Measurements from ENCODE around the gene TMEM271. TPM values are rescaled to one million over a fixed set of nuclear protein-coding genes. Genes with fewer than 3 reads are reported as not detected.

The TMEM271 gene
- total RNA-seq, 2 donors from 2014 or later = not detected

DNA sequence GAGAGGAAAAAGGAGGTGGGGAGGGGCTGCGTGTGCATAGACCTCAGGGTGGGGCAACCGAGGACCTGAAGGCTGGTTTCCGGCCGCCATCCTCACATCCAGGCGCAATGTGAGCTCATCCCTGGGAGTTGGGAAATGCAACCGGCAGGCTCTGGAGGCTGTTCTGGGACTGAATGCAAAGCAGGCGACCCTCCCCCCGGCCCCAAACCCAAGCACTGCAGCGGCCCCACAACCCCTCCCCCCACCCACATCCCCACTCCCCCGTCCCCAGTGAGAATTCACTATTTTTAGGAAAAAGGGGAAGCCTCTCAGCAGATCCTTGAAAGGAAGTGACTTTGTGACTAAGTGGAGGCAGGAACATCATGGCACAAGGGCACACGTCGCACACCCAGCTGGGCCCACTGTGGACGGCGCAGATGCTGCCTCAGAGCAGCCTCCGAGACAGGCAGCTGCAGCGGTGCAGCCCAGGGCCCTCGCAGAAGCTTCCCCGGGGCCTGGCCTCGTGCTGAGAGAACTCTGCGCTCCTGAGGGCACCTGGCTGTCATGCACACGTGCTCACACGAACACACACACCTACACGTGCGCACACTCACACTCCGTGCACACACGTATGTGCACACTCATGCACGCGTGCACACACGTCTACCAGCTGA lies 47.9 kb upstream of the TMEM271 start:
- Mint-ChIP-seq H3K36me3 (ENCODE audit: low read depth) (no peaks in the 10 kb centered on the region), H3K27ac (no peak overlapping the region), H3K9me3 (no peaks in the 10 kb centered on the region), H3K27me3 (ENCODE audit: insufficient read depth) (peaks cover 3% of the 10 kb centered on the region), H3K4me1 (no peaks in the 10 kb centered on the region), H3K4me3 (no peak overlapping the region)
- TF ChIP-seq, protein P1, sequence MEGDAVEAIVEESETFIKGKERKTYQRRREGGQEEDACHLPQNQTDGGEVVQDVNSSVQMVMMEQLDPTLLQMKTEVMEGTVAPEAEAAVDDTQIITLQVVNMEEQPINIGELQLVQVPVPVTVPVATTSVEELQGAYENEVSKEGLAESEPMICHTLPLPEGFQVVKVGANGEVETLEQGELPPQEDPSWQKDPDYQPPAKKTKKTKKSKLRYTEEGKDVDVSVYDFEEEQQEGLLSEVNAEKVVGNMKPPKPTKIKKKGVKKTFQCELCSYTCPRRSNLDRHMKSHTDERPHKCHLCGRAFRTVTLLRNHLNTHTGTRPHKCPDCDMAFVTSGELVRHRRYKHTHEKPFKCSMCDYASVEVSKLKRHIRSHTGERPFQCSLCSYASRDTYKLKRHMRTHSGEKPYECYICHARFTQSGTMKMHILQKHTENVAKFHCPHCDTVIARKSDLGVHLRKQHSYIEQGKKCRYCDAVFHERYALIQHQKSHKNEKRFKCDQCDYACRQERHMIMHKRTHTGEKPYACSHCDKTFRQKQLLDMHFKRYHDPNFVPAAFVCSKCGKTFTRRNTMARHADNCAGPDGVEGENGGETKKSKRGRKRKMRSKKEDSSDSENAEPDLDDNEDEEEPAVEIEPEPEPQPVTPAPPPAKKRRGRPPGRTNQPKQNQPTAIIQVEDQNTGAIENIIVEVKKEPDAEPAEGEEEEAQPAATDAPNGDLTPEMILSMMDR (conservative IDR thresholded peaks at IDR 0.05) = no peak
- H3K27me3 ChIP-seq (ENCODE audit: control insufficient read depth, insufficient read depth, low read length, poor library complexity, severe bottlenecking) = peaks cover 5% of the 10 kb centered on the region
- peaks cover 3% of the 10 kb centered on the region for H3K4me1 ChIP-seq (ENCODE audit: control insufficient read depth, insufficient read depth, low read length)
- no peak overlapping the region for H3K9ac ChIP-seq (ENCODE audit: extremely low read depth, low read length, poor library complexity, severe bottlenecking)
- peak; percentile 43 for DNase-seq
- no peaks in the 10 kb centered on the region for H3K9me3 ChIP-seq (ENCODE audit: control insufficient read depth, low read length)
- no peaks in the 10 kb centered on the region for H3K36me3 ChIP-seq (ENCODE audit: control insufficient read depth, insufficient read depth, low read length)
- WGBS, 2 experiments (ENCODE audit: insufficient coverage in 1 of 2, insufficient read length in 1 of 2) = 88 to 91% methylated on average over 19 to 27 of the region's 29 CpGs
- H3K27ac ChIP-seq (ENCODE audit: low read depth, low read length) = no peak overlapping the region
- no peak overlapping the region for H3K4me3 ChIP-seq (ENCODE audit: low read length)

DNA sequence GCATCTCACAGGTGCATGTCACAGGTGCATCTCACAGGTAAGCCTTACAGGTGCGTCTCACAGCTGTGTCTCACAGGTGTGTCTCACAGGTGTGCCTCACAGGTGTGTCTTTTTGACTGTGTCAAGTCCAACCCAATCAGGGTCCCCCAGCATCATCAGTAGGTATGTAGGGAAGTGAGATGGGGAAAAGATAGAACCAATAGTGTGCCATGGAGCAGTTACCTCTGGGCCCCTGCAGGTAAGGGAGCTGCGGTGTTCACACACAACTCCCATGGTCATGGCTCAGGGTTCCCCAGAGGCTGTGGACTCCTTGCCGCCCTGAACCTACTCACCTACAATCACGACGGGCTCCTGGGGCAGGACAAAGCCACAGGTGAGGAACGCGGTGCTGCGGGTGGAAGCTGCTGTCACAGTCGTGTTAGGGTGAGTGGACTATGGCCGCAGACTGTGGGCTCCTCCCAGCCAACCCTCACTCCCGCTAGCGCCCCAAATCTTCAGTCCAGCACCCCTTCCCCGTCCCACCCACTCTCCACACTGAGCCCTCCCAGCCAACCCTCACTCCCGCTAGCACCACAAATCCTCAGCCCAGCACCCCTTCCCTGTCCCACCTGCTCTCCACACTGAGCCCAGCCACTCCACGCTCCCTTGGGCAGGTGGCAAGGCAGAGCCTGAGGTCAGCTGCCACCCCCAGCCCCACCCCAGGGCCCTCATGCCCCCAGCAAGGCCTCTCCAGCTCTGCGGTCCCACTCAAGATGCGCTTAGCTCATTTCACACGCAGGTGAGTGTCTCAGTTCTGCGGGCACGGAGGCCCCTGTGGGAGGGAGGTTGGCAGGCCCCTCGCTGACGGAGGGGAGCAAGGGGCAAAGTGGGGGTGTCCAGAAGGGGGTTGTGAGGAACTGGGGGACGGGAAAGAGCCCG lies 47.2 kb upstream of the TMEM271 start:
- 92 to 93% methylated on average over 13 to 24 of the region's 24 CpGs for WGBS, 2 experiments (ENCODE audit: insufficient coverage in 1 of 2, insufficient read length in 1 of 2)
- H3K9me3 Mint-ChIP-seq = no peaks in the 10 kb centered on the region
- Histone ChIP-seq H3K9me3 (ENCODE audit: control insufficient read depth, low read length) (no peaks in the 10 kb centered on the region), H3K27ac (ENCODE audit: low read depth, low read length) (no peak overlapping the region), H3K36me3 (ENCODE audit: control insufficient read depth, insufficient read depth, low read length) (no peaks in the 10 kb centered on the region), H3K9ac (ENCODE audit: extremely low read depth, low read length, poor library complexity, severe bottlenecking) (no peak overlapping the region), H3K4me3 (ENCODE audit: low read length) (no peak overlapping the region), H3K27me3 (ENCODE audit: control insufficient read depth, insufficient read depth, low read length, poor library complexity, severe bottlenecking) (peaks cover 5% of the 10 kb centered on the region), H3K4me1 (ENCODE audit: control insufficient read depth, insufficient read depth, low read length) (peaks cover 3% of the 10 kb centered on the region)
- DNase-seq = peak; percentile 31
- peaks cover 3% of the 10 kb centered on the region for H3K27me3 Mint-ChIP-seq (ENCODE audit: insufficient read depth)
- no peaks in the 10 kb centered on the region for H3K4me1 Mint-ChIP-seq
- TF ChIP-seq, protein P1 (conservative IDR thresholded peaks at IDR 0.05) = no peak
- H3K4me3 Mint-ChIP-seq = no peak overlapping the region
- no peak overlapping the region for H3K27ac Mint-ChIP-seq
- H3K36me3 Mint-ChIP-seq (ENCODE audit: low read depth) = no peaks in the 10 kb centered on the region

DNA sequence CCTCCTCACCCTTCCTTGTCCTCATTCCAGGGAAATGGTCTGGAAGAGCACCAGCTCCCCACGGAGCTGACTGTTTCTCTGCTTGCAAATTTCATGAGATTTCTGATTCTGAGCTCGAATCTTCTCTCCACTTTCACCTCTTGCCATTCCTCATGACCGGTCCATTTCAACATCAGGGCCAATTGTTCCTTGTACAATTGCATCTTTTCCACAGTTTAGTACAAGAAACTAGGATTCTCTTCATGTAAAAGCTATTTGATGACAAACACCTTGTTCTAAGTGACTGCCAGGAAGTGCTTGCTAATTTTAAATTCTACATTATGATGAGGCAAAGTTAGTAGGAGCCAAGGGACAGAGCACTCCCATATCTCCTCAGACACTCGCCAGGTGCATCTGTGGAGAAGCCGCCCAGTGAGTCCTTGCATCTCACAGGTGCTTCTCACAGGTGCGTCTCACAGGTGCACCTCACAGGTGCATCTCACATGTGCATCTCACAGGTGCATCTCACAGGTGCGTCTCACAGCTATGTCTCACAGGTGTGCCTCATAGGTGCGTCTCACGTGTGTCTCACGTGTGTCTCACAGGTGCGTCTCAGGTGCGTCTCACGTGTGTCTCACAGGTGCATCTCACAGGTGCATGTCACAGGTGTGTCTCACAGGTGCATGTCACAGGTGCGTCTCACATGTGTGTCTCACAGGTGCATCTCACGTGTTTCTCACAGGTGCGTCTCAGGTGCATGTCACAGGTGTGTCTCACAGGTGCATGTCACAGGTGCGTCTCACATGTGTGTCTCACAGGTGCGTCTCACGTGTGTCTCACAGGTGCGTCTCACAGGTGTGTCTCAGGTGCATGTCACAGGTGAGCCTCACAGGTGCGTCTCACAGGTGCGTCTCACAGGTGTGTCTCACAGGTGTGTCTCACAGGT lies 46.2 kb upstream of the TMEM271 start:
- WGBS, 2 experiments (ENCODE audit: insufficient coverage in 1 of 2, insufficient read length in 1 of 2) = 91 to 92% methylated on average over 20 to 22 of the region's 22 CpGs
- no peaks in the 10 kb centered on the region for H3K4me1 Mint-ChIP-seq
- H3K36me3 Mint-ChIP-seq (ENCODE audit: low read depth) = no peaks in the 10 kb centered on the region
- TF ChIP-seq, protein P1 (conservative IDR thresholded peaks at IDR 0.05) = no peak
- Histone ChIP-seq H3K36me3 (ENCODE audit: control insufficient read depth, insufficient read depth, low read length) (no peaks in the 10 kb centered on the region), H3K4me1 (ENCODE audit: control insufficient read depth, insufficient read depth, low read length) (peaks cover 3% of the 10 kb centered on the region), H3K27me3 (ENCODE audit: control insufficient read depth, insufficient read depth, low read length, poor library complexity, severe bottlenecking) (peaks cover 5% of the 10 kb centered on the region), H3K9me3 (ENCODE audit: control insufficient read depth, low read length) (no peaks in the 10 kb centered on the region), H3K27ac (ENCODE audit: low read depth, low read length) (no peak overlapping the region), H3K4me3 (ENCODE audit: low read length) (no peak overlapping the region), H3K9ac (ENCODE audit: extremely low read depth, low read length, poor library complexity, severe bottlenecking) (no peak overlapping the region)
- peaks cover 3% of the 10 kb centered on the region for H3K27me3 Mint-ChIP-seq (ENCODE audit: insufficient read depth)
- no peak overlapping the region for H3K27ac Mint-ChIP-seq
- no peak overlapping the region for H3K4me3 Mint-ChIP-seq
- peaks cover 5% of the 10 kb centered on the region for H3K9me3 Mint-ChIP-seq
- peak; percentile 32 for DNase-seq
